A673 (cell line): ENCODE data around the gene ADK. TPM values are rescaled to one million over a fixed set of nuclear protein-coding genes. Genes with fewer than 3 reads are reported as not detected.

Experiments
- BruUV-seq: library from RNA; stranded (reverse); fragments of 400-500 nt; replicated peaks from 2 replicates; lab custom pipeline; 2021; lab: Mats Ljungman, UMichigan
- CTCF ChIA-PET: fragments of 300-600 bp; sonication (Branson Sonifier 250); formaldehyde crosslinking; loops from one replicate; lab custom pipeline; 2022; ENCODE audit warnings: antibody characterized with exemption; lab: Charles Lee
- POLR2A ChIA-PET: fragments of 300-600 bp; sonication (Branson Sonifier 250); formaldehyde crosslinking; loops from one replicate; lab custom pipeline; 2022; ENCODE audit warnings: antibody characterized with exemption; ENCODE audit not compliant: low non-redundant PET; lab: Charles Lee
- DNase-seq: peaks from one replicate; pipeline ENCODE4 v3.0.0-alpha.2; 2015; ENCODE audit warnings: low spot score
- H3K27ac ChIP-seq: fragments of 200-600 bp; sonication (generic); 2 replicates; pipeline ENCODE4 v1.5.1; 2016; ENCODE audit warnings: mixed run types, low read depth, mild to moderate bottlenecking, mixed read lengths, antibody characterized with exemption, low read length; ENCODE audit not compliant: poor library complexity, severe bottlenecking
- H3K27me3 ChIP-seq: fragments of 200-600 bp; sonication (generic); replicated peaks from 2 replicates; pipeline ENCODE4 v1.6.1; 2017; ENCODE audit warnings: mixed run types, low read depth, mild to moderate bottlenecking, mixed read lengths, antibody characterized with exemption, low read length; ENCODE audit not compliant: insufficient read depth, poor library complexity
- H3K36me3 ChIP-seq: fragments of 200-600 bp; sonication (generic); 2 replicates; pipeline ENCODE4 v1.6.1; 2016; ENCODE audit warnings: mixed run types, mild to moderate bottlenecking, mixed read lengths, antibody characterized with exemption, low read length; ENCODE audit not compliant: insufficient read depth, poor library complexity, severe bottlenecking
- H3K4me1 ChIP-seq: fragments of 200-600 bp; sonication (generic); 2 replicates; pipeline ENCODE4 v1.6.1; 2017; ENCODE audit warnings: mixed run types, mild to moderate bottlenecking, mixed read lengths, antibody characterized with exemption, low read length; ENCODE audit not compliant: insufficient read depth, poor library complexity, severe bottlenecking
- H3K4me3 ChIP-seq: fragments of 200-600 bp; sonication (generic); 2 replicates; pipeline ENCODE4 v1.5.1; 2016; ENCODE audit warnings: low read depth, mixed run types, mild to moderate bottlenecking, mixed read lengths, low read length; ENCODE audit not compliant: poor library complexity, severe bottlenecking
- H3K9me3 ChIP-seq: fragments of 200-600 bp; sonication (generic); 2 replicates; pipeline ENCODE4 v1.6.1; 2016; ENCODE audit warnings: mixed run types, low read depth, mild to moderate bottlenecking, mixed read lengths, antibody characterized with exemption, low read length; ENCODE audit not compliant: poor library complexity, severe bottlenecking
- CTCF ChIP-seq: fragments of 300-800, 200-600 bp; sonication (generic); conservative IDR thresholded peaks from 2 replicates; pipeline ENCODE4 v1.5.1; 2017; ENCODE audit warnings: low read depth, mild to moderate bottlenecking, antibody characterized with exemption, low read length, moderate library complexity, mixed read lengths
- EZH2 ChIP-seq: fragments of 200-600 bp; sonication (generic); IDR thresholded peaks from 2 replicates; pipeline ENCODE4 v1.6.1; 2017; ENCODE audit warnings: borderline replicate concordance, low read depth, mild to moderate bottlenecking, mixed read lengths, antibody characterized with exemption, low read length; ENCODE audit not compliant: poor library complexity, severe bottlenecking
- intact Hi-C: fragments of 100-400 bp; cut with micrococcal nuclease; formaldehyde crosslinking; loops from one replicate; pipeline ENCODE4 v1.10.0; 2022; ENCODE audit not compliant: unreplicated experiment
- total RNA-seq: library from RNA; stranded (reverse); gene quantifications from 2 replicates; pipeline ENCODE4 v1.2.3, GENCODE V29; 2021

The ADK gene
- total RNA-seq, 1 experiment from 2014 or later, result 49.0 TPM

- Histone ChIP-seq H3K27me3 (no peaks in the 10 kb centered on the region), H3K27ac (peak overlapping the region; percentile 91), H3K36me3 (no peaks in the 10 kb centered on the region), H3K4me1 (peaks cover 36% of the 10 kb centered on the region), H3K4me3 (no peak overlapping the region), H3K9me3 (no peaks in the 10 kb centered on the region)
- TSS peak; percentile 77 for BruUV-seq
- ChIA-PET CTCF (no interaction called here), POLR2A (interaction anchor here (0.6 to 1.4 kb wide), 4 partner anchors 11 to 583 kb away, joined by 3 to 8 read pairs (median 4); no protein-coding TSS in a partner anchor)
- peak; percentile 27 for DNase-seq
- TF ChIP-seq CTCF (no peak), EZH2 (no peak)
- intact Hi-C loops, result loop anchor here (10.0 kb wide), 2 partner anchors 114 to 204 kb away; no protein-coding TSS in a partner anchor
These were observed 149.6 kb downstream of the ADK start for GRCh38 chr10:74300666-74301065.

- H3K27ac ChIP-seq, result peak overlapping the region; percentile 6
- intact Hi-C loops, result loop anchor here (10.0 kb wide), 2 partner anchors 109 to 199 kb away; no protein-coding TSS in a partner anchor
- POLR2A ChIA-PET, result no interaction called here
- no peak overlapping the region for H3K4me3 ChIP-seq
- no peaks in the 10 kb centered on the region for H3K9me3 ChIP-seq
- BruUV-seq, result no TSS peak
- CTCF ChIA-PET, result no interaction called here
- TF ChIP-seq CTCF (no peak), EZH2 (no peak)
- no peak for DNase-seq
- peaks cover 47% of the 10 kb centered on the region for H3K4me1 ChIP-seq
- no peaks in the 10 kb centered on the region for H3K36me3 ChIP-seq
- no peaks in the 10 kb centered on the region for H3K27me3 ChIP-seq
These were observed 154.7 kb downstream of the ADK start for GRCh38 chr10:74305730-74306129.

- no peaks in the 10 kb centered on the region for H3K9me3 ChIP-seq
- ChIA-PET CTCF (no interaction called here), POLR2A (no interaction called here)
- H3K4me3 ChIP-seq, result no peak overlapping the region
- DNase-seq, result peak; percentile 36
- no peaks in the 10 kb centered on the region for H3K36me3 ChIP-seq
- H3K27ac ChIP-seq, result peak overlapping the region; percentile 20
- H3K4me1 ChIP-seq, result peaks cover 45% of the 10 kb centered on the region
- intact Hi-C loops, result loop anchor here (10.0 kb wide), 2 partner anchors 108 to 198 kb away; no protein-coding TSS in a partner anchor
- no peaks in the 10 kb centered on the region for H3K27me3 ChIP-seq
- TF ChIP-seq EZH2, result no peak
- no peak for TF ChIP-seq CTCF
- no TSS peak for BruUV-seq
These were observed 155.4 kb downstream of the ADK start for GRCh38 chr10:74306227-74306982.
